IPS-11a (cell line): ENCODE data around the gene ERCC1.
"Not testable (repeated sequence)": the region's sequence is repeated elsewhere in the genome, so short reads cannot be mapped to it uniquely, and the experiment has no call there.

ENCODE experiments used
- H3K4me3 ChIP-seq: one replicate; pipeline ENCODE4 v1.5.1; 2013; ENCODE audit warnings: low read depth, low read length, control low read depth

The ERCC1 gene

GRCh38 chr19:45431008-45431407 is 7.3 kb upstream of the ERCC1 start:
- H3K4me3 ChIP-seq = not testable (repeated sequence)

- H3K4me3 ChIP-seq = not testable (repeated sequence)
Observed at GRCh38 chr19:45429896-45430295, 6.2 kb upstream of the ERCC1 start.

GRCh38 chr19:45428384-45429231 is 4.9 kb upstream of the ERCC1 start:
- peak overlapping the region; percentile 47 for H3K4me3 ChIP-seq

- H3K4me3 ChIP-seq = peak overlapping the region; percentile 72
Observed at GRCh38 chr19:45424191-45425058, 708 bp upstream of the ERCC1 start.

- peak overlapping the region; percentile 65 for H3K4me3 ChIP-seq
Observed at GRCh38 chr19:45423033-45423588, 606 bp downstream of the ERCC1 start.

- no peak overlapping the region for H3K4me3 ChIP-seq
Observed at GRCh38 chr19:45421947-45422498, 1.7 kb downstream of the ERCC1 start.

- no peak overlapping the region for H3K4me3 ChIP-seq
Observed at GRCh38 chr19:45420871-45421270, 2.8 kb downstream of the ERCC1 start.

- H3K4me3 ChIP-seq = no peak overlapping the region
Observed at GRCh38 chr19:45420356-45420755, 3.4 kb downstream of the ERCC1 start.

- no peak overlapping the region for H3K4me3 ChIP-seq
Observed at GRCh38 chr19:45419895-45420294, 3.8 kb downstream of the ERCC1 start.

- no peak overlapping the region for H3K4me3 ChIP-seq
Observed at GRCh38 chr19:45419396-45419795, 4.3 kb downstream of the ERCC1 start.

- no peak overlapping the region for H3K4me3 ChIP-seq
Observed at GRCh38 chr19:45418802-45419201, 4.9 kb downstream of the ERCC1 start.

- H3K4me3 ChIP-seq = no peak overlapping the region
Observed at GRCh38 chr19:45417151-45417550, 6.6 kb downstream of the ERCC1 start.

GRCh38 chr19:45414468-45414867 is 9.2 kb downstream of the ERCC1 start:
- no peak overlapping the region for H3K4me3 ChIP-seq

GRCh38 chr19:45413497-45413896 is 10.2 kb downstream of the ERCC1 start:
- no peak overlapping the region for H3K4me3 ChIP-seq

- not testable (repeated sequence) for H3K4me3 ChIP-seq
Observed at GRCh38 chr19:45410330-45410729, 13.4 kb downstream of the ERCC1 start.

GRCh38 chr19:45409557-45409920 is 14.2 kb downstream of the ERCC1 start:
- no peak overlapping the region for H3K4me3 ChIP-seq

- H3K4me3 ChIP-seq = no peak overlapping the region
Observed at GRCh38 chr19:45408830-45409556, 14.7 kb downstream of the ERCC1 start.

GRCh38 chr19:45408121-45408520 is 15.6 kb downstream of the ERCC1 start:
- H3K4me3 ChIP-seq = no peak overlapping the region

GRCh38 chr19:45407585-45407984 is 16.1 kb downstream of the ERCC1 start:
- peak overlapping the region; percentile 96 for H3K4me3 ChIP-seq

- H3K4me3 ChIP-seq = peak overlapping the region; percentile 96
Observed at GRCh38 chr19:45407091-45407375, 16.7 kb downstream of the ERCC1 start.
